ENCODE data around the gene ATF6B.

The ATF6B gene

DNA sequence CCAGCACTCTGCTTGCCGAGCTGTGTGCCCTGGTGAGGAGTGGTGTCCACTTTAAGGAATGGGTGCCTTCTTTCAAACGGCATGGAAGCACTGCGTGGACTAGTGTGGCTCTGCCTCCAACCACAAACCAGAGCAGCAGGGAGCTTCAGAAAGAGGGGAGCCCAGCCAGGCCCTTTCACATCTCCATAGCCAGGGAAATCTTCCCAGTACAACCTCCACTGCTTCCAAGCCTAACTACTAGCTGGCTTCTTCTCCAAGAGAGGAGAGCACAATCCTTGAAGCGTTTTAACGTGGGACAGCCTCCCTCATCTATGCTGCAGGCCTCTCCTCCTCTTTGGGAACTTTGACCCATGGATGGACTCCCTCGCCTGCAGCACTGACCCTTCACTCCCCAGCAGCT is 45.6 kb downstream of the ATF6B start:
- TF ChIP-seq CTCF (IDR thresholded peaks at IDR 0.05; ENCODE audit: low read depth, low read length), result no peak
- Histone ChIP-seq H3K27me3 (ENCODE audit: insufficient read depth, low read depth, severe bottlenecking) (no peaks in the 10 kb centered on the region), H3K36me3 (no peaks in the 10 kb centered on the region), H3K27ac (no peak overlapping the region), H3K4me3 (ENCODE audit: low read depth, low read length) (no peak overlapping the region), H3K9me3 (ENCODE audit: severe bottlenecking) (no peaks in the 10 kb centered on the region)
- DNase-seq, result no peak

- no peaks in the 10 kb centered on the region for H3K36me3 ChIP-seq
- no peaks in the 10 kb centered on the region for H3K27me3 ChIP-seq (ENCODE audit: insufficient read depth, low read depth, severe bottlenecking)
- DNase-seq, result no peak
- no peaks in the 10 kb centered on the region for H3K9me3 ChIP-seq (ENCODE audit: severe bottlenecking)
- H3K27ac ChIP-seq, result no peak overlapping the region
- no peak overlapping the region for H3K4me3 ChIP-seq (ENCODE audit: low read depth, low read length)
- TF ChIP-seq CTCF (IDR thresholded peaks at IDR 0.05; ENCODE audit: low read depth, low read length), result no peak
Measured at GRCh38 chr6:32081168-32081990, 46.7 kb downstream of the ATF6B start.

DNA sequence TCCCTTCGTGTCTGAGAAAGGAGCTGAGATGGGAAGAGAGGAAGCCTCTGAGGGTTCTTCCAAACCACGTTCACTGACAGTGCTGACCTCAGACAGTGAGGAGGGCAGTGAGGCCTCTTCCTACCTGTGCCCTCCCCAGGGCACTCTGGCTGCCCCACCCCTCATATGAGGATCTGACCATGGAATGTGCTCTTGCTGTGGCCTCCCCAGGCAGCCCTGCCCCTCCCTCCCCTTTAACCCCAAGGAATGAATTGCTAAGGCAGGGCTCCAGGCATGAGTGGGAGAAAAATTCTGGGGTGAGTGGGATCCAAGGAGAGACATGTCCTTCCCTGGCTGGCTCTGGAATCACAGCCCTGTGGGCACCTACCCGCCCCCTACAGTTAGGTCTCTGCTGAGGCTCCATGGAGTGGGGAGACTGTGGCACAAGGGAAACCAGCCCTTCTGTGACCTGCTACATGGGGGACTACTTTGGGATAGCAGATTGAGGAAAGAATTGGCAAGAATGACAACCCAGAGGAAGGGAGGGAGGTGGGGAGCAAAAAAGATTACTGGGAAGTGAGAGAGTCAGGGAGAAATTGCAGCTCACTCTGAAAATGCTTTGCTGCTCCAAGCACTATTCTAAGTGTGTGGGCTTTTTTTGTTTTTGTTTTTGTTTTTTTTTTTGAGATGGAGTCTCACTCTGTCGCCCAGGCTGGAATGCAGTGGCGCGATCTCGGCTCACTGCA is 48.3 kb downstream of the ATF6B start:
- Histone ChIP-seq H3K36me3 (no peaks in the 10 kb centered on the region), H3K27ac (no peak overlapping the region), H3K27me3 (ENCODE audit: insufficient read depth, low read depth, severe bottlenecking) (no peaks in the 10 kb centered on the region), H3K4me3 (ENCODE audit: low read depth, low read length) (no peak overlapping the region), H3K9me3 (ENCODE audit: severe bottlenecking) (no peaks in the 10 kb centered on the region)
- no peak for DNase-seq
- TF ChIP-seq CTCF (IDR thresholded peaks at IDR 0.05; ENCODE audit: low read depth, low read length), result 0 out of 2 replicates have a peak, but pooled peaks have one; percentile 12

- H3K36me3 ChIP-seq, result no peaks in the 10 kb centered on the region
- no peaks in the 10 kb centered on the region for H3K9me3 ChIP-seq (ENCODE audit: severe bottlenecking)
- no peak for DNase-seq
- no peak overlapping the region for H3K4me3 ChIP-seq (ENCODE audit: low read depth, low read length)
- no peak for TF ChIP-seq CTCF (IDR thresholded peaks at IDR 0.05; ENCODE audit: low read depth, low read length)
- no peak overlapping the region for H3K27ac ChIP-seq
- H3K27me3 ChIP-seq (ENCODE audit: insufficient read depth, low read depth, severe bottlenecking), result no peaks in the 10 kb centered on the region
Measured at GRCh38 chr6:32076321-32076809, 51.7 kb downstream of the ATF6B start.

DNA sequence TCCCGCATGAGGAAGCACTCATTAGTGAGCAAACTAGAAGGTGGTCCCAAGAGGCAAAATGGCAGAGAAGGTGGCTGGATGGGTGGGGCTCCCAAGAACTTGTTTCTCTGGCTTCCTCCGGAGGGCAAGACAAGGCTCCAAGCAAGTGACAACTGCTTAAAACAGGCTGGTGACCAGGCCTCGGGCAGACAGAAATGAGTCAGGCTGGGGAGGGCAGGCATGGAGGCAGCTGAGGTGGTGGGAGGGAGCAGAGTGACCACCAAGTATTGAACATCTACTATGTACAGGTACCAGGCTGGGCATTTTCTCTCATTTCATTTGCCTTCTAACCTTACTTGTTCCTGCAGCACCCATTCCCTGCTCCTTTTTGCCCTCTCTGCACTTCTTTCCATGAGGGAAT is 52.3 kb downstream of the ATF6B start:
- no peaks in the 10 kb centered on the region for H3K36me3 ChIP-seq
- no peak for TF ChIP-seq CTCF (IDR thresholded peaks at IDR 0.05; ENCODE audit: low read depth, low read length)
- H3K4me3 ChIP-seq (ENCODE audit: low read depth, low read length), result no peak overlapping the region
- H3K9me3 ChIP-seq (ENCODE audit: severe bottlenecking), result no peaks in the 10 kb centered on the region
- no peak for DNase-seq
- H3K27ac ChIP-seq, result no peak overlapping the region
- no peaks in the 10 kb centered on the region for H3K27me3 ChIP-seq (ENCODE audit: insufficient read depth, low read depth, severe bottlenecking)

Data from WERI-Rb-1 (cell line).